Neural progenitor cell (in vitro differentiated cells): ENCODE data around the gene NCOA1. TPM values are rescaled to one million over a fixed set of nuclear protein-coding genes. Genes with fewer than 3 reads are reported as not detected.

Experiments
- DNase-seq: peaks from one replicate; pipeline ENCODE4 v3.0.0-alpha.2; 2016; ENCODE audit warnings: low spot score
- H2AFZ ChIP-seq: fragments of 200-600 bp; sonication (generic); replicated peaks from 2 replicates; pipeline ENCODE4 v1.6.1; 2016; ENCODE audit warnings: antibody characterized with exemption
- H3F3A ChIP-seq: fragments of 200-600 bp; sonication (generic); 2 replicates; pipeline ENCODE4 v1.6.1; 2016; ENCODE audit warnings: antibody characterized with exemption, low read depth
- H3K27ac ChIP-seq: fragments of 200-600 bp; sonication (generic); 2 replicates; pipeline ENCODE4 v1.5.1; 2016; ENCODE audit warnings: mild to moderate bottlenecking
- H3K27me3 ChIP-seq: fragments of 200-600 bp; sonication (generic); 2 replicates; pipeline ENCODE4 v1.6.1; 2016; ENCODE audit warnings: mild to moderate bottlenecking, moderate library complexity
- H3K36me3 ChIP-seq: fragments of 200-600 bp; sonication (generic); 2 replicates; pipeline ENCODE4 v1.5.1; 2016
- H3K4me1 ChIP-seq: fragments of 200-600 bp; sonication (generic); 2 replicates; pipeline ENCODE4 v1.6.1; 2016; ENCODE audit warnings: mixed run types
- H3K4me2 ChIP-seq: fragments of 200-600 bp; sonication (generic); 2 replicates; pipeline ENCODE4 v1.6.1; 2016
- H3K4me3 ChIP-seq: fragments of 200-600 bp; sonication (generic); 2 replicates; pipeline ENCODE4 v1.5.1; 2016
- H3K79me2 ChIP-seq: fragments of 200-600 bp; sonication (generic); 2 replicates; pipeline ENCODE4 v1.6.1; 2016; ENCODE audit warnings: low read depth
- H3K9ac ChIP-seq: fragments of 200-600 bp; sonication (generic); 2 replicates; pipeline ENCODE4 v1.6.1; 2016
- H3K9me3 ChIP-seq: fragments of 200-600 bp; sonication (generic); 2 replicates; pipeline ENCODE4 v1.5.1; 2016; ENCODE audit warnings: low read depth
- H4K20me1 ChIP-seq: fragments of 200-600 bp; sonication (generic); 2 replicates; pipeline ENCODE4 v1.6.1; 2016; ENCODE audit warnings: low read depth
- H3K27ac Mint-ChIP-seq: 3 replicates; pipeline ENCODE4 v1.8.0; 2021; ENCODE audit warnings: mixed read lengths
- H3K27me3 Mint-ChIP-seq: 2 replicates; pipeline ENCODE4 v1.8.0; 2022; ENCODE audit warnings: low read depth, mild to moderate bottlenecking, inconsistent platforms, moderate library complexity, mixed read lengths; ENCODE audit not compliant: insufficient read depth
- H3K36me3 Mint-ChIP-seq: 3 replicates; pipeline ENCODE4 v1.8.0; 2021; ENCODE audit warnings: mixed read lengths
- H3K4me1 Mint-ChIP-seq: 3 replicates; pipeline ENCODE4 v1.8.0; 2021; ENCODE audit warnings: mixed read lengths
- H3K4me3 Mint-ChIP-seq: 3 replicates; pipeline ENCODE4 v1.8.0; 2021; ENCODE audit warnings: mild to moderate bottlenecking, moderate library complexity, mixed read lengths
- H3K9me3 Mint-ChIP-seq: 3 replicates; pipeline ENCODE4 v1.8.0; 2020; ENCODE audit warnings: mixed read lengths
- EZH2 ChIP-seq: fragments of 200-600 bp; sonication (generic); IDR thresholded peaks from 2 replicates; pipeline ENCODE4 v1.6.1; 2017; ENCODE audit warnings: antibody characterized with exemption, mild to moderate bottlenecking, moderate library complexity
- EZH2phosphoT487 ChIP-seq: fragments of 200-600 bp; sonication (generic); IDR thresholded peaks from 2 replicates; pipeline ENCODE4 v1.6.1; 2017; ENCODE audit warnings: antibody characterized with exemption
- total RNA-seq: library from RNA; depleted of rRNA; stranded (reverse); fragments of >200 nt; gene quantifications from 2 replicates; pipeline ENCODE4 v1.2.3, GENCODE V29; 2015; ENCODE audit warnings: low replicate concordance
- TF ChIP-seq, protein P1 (sequence below): fragments of 200-600 bp; sonication (generic); IDR thresholded peaks from 2 replicates; pipeline ENCODE4 v1.5.1; 2017; ENCODE audit warnings: antibody characterized with exemption, mild to moderate bottlenecking

The NCOA1 gene
- total RNA-seq, result 13.9 and 29.3 TPM in 2 replicates

DNA sequence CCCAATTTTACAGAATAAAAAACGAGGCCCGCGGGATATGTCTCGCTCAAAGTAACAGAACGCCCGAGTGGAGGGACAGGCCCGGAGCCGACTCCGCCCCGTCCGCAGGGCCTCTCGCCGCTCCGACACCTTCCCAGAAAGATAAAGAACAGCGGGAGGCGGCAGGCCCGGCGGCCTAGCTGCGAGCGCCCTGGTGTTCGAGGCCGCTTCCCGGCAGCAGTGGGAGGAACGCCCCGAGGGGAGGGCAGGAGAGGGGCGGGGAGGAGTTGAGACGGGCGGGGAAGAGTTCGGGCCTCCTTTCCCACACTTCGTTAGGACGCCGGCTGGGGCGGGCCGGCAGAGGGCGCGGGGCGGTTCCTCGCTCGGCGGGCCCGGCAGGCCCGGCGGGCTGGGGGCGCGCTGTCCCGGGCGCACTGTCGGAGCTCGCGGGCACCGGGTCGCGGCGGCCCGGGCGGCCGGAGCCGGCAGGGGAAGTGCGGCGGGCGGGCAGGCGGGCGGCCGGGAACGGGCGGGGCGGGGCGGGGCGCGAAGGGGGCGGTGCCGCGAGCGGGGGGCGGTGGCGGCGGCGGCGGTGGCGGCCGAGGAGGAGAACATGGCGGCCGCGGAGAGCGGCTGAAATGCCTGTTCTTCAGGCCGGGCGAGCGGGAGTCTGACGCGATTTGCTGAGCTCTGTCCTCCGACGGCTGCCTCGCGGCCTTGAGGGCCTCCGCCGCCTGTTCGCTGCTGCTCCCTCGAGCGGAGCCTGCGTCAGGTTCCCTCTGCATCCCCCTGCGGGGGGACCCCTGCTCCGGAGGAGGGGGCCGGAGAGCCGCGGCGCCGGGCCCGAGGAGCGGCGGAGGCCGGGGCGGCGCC lies at the start of gene NCOA1:
NCOA1 (plus strand) TSS at position 565 of the 852 bp plus-strand sequence. CDS start 167,424 bp downstream, outside the sequence.
- Histone ChIP-seq H3K4me3 (peak within 1 kb of the TSS; percentile 94), H3F3A (peaks cover 28% of the 10 kb centered on the region), H3K27ac (peak within 1 kb of the TSS; percentile 92), H3K4me2 (peak within 1 kb of the TSS; percentile 88), H3K9ac (no peak within 1 kb of the TSS), H3K36me3 (no peaks in the 10 kb centered on the region), H3K4me1 (peaks cover 22% of the 10 kb centered on the region), H3K27me3 (peaks cover 21% of the 10 kb centered on the region), H2AFZ (peak within 1 kb of the TSS; percentile 84), H4K20me1 (peaks cover 38% of the 10 kb centered on the region), H3K9me3 (no peaks in the 10 kb centered on the region), H3K79me2 (peaks cover 42% of the 10 kb centered on the region)
- Mint-ChIP-seq H3K27me3 (no peaks in the 10 kb centered on the region), H3K4me1 (peaks cover 35% of the 10 kb centered on the region), H3K9me3 (no peaks in the 10 kb centered on the region), H3K27ac (peak within 1 kb of the TSS; percentile 0), H3K36me3 (no peaks in the 10 kb centered on the region), H3K4me3 (peak within 1 kb of the TSS; percentile 91)
- no peak for TF ChIP-seq EZH2phosphoT487
- no peak for TF ChIP-seq EZH2
- TF ChIP-seq, protein P1, sequence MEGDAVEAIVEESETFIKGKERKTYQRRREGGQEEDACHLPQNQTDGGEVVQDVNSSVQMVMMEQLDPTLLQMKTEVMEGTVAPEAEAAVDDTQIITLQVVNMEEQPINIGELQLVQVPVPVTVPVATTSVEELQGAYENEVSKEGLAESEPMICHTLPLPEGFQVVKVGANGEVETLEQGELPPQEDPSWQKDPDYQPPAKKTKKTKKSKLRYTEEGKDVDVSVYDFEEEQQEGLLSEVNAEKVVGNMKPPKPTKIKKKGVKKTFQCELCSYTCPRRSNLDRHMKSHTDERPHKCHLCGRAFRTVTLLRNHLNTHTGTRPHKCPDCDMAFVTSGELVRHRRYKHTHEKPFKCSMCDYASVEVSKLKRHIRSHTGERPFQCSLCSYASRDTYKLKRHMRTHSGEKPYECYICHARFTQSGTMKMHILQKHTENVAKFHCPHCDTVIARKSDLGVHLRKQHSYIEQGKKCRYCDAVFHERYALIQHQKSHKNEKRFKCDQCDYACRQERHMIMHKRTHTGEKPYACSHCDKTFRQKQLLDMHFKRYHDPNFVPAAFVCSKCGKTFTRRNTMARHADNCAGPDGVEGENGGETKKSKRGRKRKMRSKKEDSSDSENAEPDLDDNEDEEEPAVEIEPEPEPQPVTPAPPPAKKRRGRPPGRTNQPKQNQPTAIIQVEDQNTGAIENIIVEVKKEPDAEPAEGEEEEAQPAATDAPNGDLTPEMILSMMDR, result peak; percentile 35
- peak; percentile 94 for DNase-seq

DNA sequence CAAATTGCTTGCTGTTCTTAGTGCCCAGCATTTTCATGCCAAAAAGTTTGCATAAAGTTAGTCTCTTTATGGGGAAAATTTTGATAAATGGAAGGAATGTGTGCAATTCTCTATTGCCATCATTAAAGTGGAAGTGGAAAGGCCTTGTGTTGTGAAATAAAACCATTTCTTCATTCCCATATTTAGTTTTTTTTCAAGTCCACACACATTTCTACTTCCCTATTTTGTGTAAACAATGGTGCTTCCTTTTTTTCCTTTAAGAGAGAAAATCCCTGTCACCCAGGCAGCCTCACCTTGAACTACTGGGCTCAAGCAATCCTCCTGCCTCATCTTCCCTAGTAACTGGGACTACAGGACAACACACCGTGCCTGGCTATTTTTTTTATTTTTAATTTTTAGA lies 42.3 kb upstream of the NCOA1 start:
- no peaks in the 10 kb centered on the region for H3K9me3 ChIP-seq
- H3F3A ChIP-seq, result no peaks in the 10 kb centered on the region
- H2AFZ ChIP-seq, result no peak overlapping the region
- Mint-ChIP-seq H3K9me3 (peaks cover 21% of the 10 kb centered on the region), H3K36me3 (no peaks in the 10 kb centered on the region), H3K4me3 (no peak overlapping the region), H3K4me1 (peaks cover 5% of the 10 kb centered on the region), H3K27ac (no peak overlapping the region), H3K27me3 (no peaks in the 10 kb centered on the region)
- no peak overlapping the region for H3K4me3 ChIP-seq
- no peaks in the 10 kb centered on the region for H3K36me3 ChIP-seq
- no peaks in the 10 kb centered on the region for H3K27me3 ChIP-seq
- DNase-seq, result no peak
- H3K79me2 ChIP-seq, result no peaks in the 10 kb centered on the region
- no peak overlapping the region for H3K4me2 ChIP-seq
- H3K9ac ChIP-seq, result no peak overlapping the region
- peaks cover 5% of the 10 kb centered on the region for H3K4me1 ChIP-seq
- no peaks in the 10 kb centered on the region for H4K20me1 ChIP-seq
- TF ChIP-seq, protein P1, result no peak
- no peak for TF ChIP-seq EZH2
- TF ChIP-seq EZH2phosphoT487, result no peak
- H3K27ac ChIP-seq, result no peak overlapping the region

DNA sequence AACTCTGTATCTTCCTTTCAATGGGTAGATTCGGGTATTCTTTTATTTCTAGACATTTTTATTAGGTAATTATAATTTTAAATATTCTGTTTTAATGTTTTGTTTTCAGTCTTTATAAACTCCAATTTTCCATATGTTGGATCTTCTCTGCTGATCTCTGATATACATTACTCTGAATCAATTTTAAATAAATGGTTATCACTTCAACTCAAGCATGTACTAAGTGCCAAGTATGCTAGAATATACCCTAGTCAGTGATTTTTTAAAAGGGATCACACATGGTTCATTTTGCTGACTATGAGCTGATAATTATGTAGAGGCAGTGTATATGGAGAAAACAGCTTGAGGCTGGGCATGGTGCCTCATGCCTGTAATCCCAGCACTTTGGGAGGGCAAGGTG lies 41.7 kb upstream of the NCOA1 start:
- H3K79me2 ChIP-seq, result no peaks in the 10 kb centered on the region
- H3K36me3 ChIP-seq, result no peaks in the 10 kb centered on the region
- no peak overlapping the region for H2AFZ ChIP-seq
- H3K27ac ChIP-seq, result no peak overlapping the region
- no peak overlapping the region for H3K27ac Mint-ChIP-seq
- H3K4me3 Mint-ChIP-seq, result no peak overlapping the region
- no peak for TF ChIP-seq EZH2phosphoT487
- TF ChIP-seq EZH2, result no peak
- TF ChIP-seq, protein P1, result no peak
- H3K4me1 Mint-ChIP-seq, result peaks cover 9% of the 10 kb centered on the region
- no peak for DNase-seq
- no peaks in the 10 kb centered on the region for H3K9me3 ChIP-seq
- H3K36me3 Mint-ChIP-seq, result no peaks in the 10 kb centered on the region
- peaks cover 21% of the 10 kb centered on the region for H3K9me3 Mint-ChIP-seq
- H4K20me1 ChIP-seq, result no peaks in the 10 kb centered on the region
- peaks cover 11% of the 10 kb centered on the region for H3K4me1 ChIP-seq
- no peak overlapping the region for H3K4me3 ChIP-seq
- no peak overlapping the region for H3K9ac ChIP-seq
- no peak overlapping the region for H3K4me2 ChIP-seq
- H3K27me3 ChIP-seq, result no peaks in the 10 kb centered on the region
- H3K27me3 Mint-ChIP-seq, result no peaks in the 10 kb centered on the region
- no peaks in the 10 kb centered on the region for H3F3A ChIP-seq
